Neural cell (in vitro differentiated cells): ENCODE results near the gene CDRT4. TPM values are rescaled to one million over a fixed set of nuclear protein-coding genes. Genes with fewer than 3 reads are reported as not detected.

ENCODE experiments used
- H2AFZ ChIP-seq: fragments of 200-600, 300-800 bp; sonication (generic), shearing (Covaris generic); 2 replicates; pipeline ENCODE4 v1.6.0; 2014; ENCODE audit warnings: low read depth, mild to moderate bottlenecking, antibody characterized with exemption, low read length, moderate library complexity
- H3F3A ChIP-seq: fragments of 200-600 bp; shearing (Covaris generic); 2 replicates; pipeline ENCODE4 v1.6.1; 2016; ENCODE audit warnings: mild to moderate bottlenecking, moderate library complexity, mixed read lengths, antibody characterized with exemption, low read length; ENCODE audit not compliant: insufficient read depth, poor library complexity, severe bottlenecking
- H3K27ac ChIP-seq: fragments of 200-600, 300-800 bp; sonication (generic), shearing (Covaris generic); 2 replicates; pipeline ENCODE4 v1.5.1; 2014; ENCODE audit warnings: mild to moderate bottlenecking, low read length, moderate library complexity
- H3K27me3 ChIP-seq: fragments of 300-800, 200-600 bp; sonication (generic), shearing (Covaris generic); 2 replicates; pipeline ENCODE4 v1.6.0; 2014; ENCODE audit warnings: mild to moderate bottlenecking, low read depth, low read length, moderate library complexity; ENCODE audit not compliant: insufficient read depth
- H3K36me3 ChIP-seq: fragments of 300-800, 200-600 bp; sonication (generic), shearing (Covaris generic); 2 replicates; pipeline ENCODE4 v1.5.1; 2014; ENCODE audit warnings: mild to moderate bottlenecking, antibody characterized with exemption, low read length, moderate library complexity; ENCODE audit not compliant: insufficient read depth
- H3K4me2 ChIP-seq: fragments of 300-800, 200-600 bp; sonication (generic), shearing (Covaris generic); 2 replicates; pipeline ENCODE4 v1.6.0; 2014; ENCODE audit warnings: mild to moderate bottlenecking, low read length
- H3K4me3 ChIP-seq: fragments of 300-800, 200-600 bp; sonication (generic), shearing (Covaris generic); 2 replicates; pipeline ENCODE4 v1.5.1; 2014; ENCODE audit warnings: mild to moderate bottlenecking, low read length, moderate library complexity
- H3K79me2 ChIP-seq: fragments of 200-600 bp; shearing (Covaris generic); replicated peaks from 2 replicates; pipeline ENCODE4 v1.6.0; 2014; ENCODE audit warnings: mild to moderate bottlenecking, low read length, moderate library complexity; ENCODE audit not compliant: insufficient read depth
- H3K9ac ChIP-seq: fragments of 300-800, 200-600 bp; sonication (generic), shearing (Covaris generic); 2 replicates; pipeline ENCODE4 v1.6.1; 2016; ENCODE audit warnings: mild to moderate bottlenecking, low read length, mixed read lengths
- H3K9me2 ChIP-seq: fragments of 200-600 bp; shearing (Covaris generic); 2 replicates; pipeline ENCODE4 v1.6.1; 2016; ENCODE audit warnings: mild to moderate bottlenecking, low read length, mixed read lengths; ENCODE audit not compliant: insufficient read depth
- H3K9me3 ChIP-seq: fragments of 200-600, 300-800 bp; sonication (generic), shearing (Covaris generic); 2 replicates; pipeline ENCODE4 v1.6.1; 2016; ENCODE audit warnings: mild to moderate bottlenecking, mixed run types, low read length, moderate library complexity, mixed read lengths
- H4K20me1 ChIP-seq: fragments of 200-600 bp; shearing (Covaris generic); 2 replicates; pipeline ENCODE4 v1.6.1; 2016; ENCODE audit warnings: mild to moderate bottlenecking, mixed run types; ENCODE audit not compliant: insufficient read depth
- CTCF ChIP-seq: fragments of 450-650 bp; IDR thresholded peaks from 2 replicates; pipeline ENCODE4 v1.5.1; 2014; ENCODE audit warnings: antibody characterized with exemption, mild to moderate bottlenecking, moderate library complexity; ENCODE audit not compliant: poor library complexity, severe bottlenecking
- EP300 ChIP-seq: fragments of 450-650 bp; conservative IDR thresholded peaks from 2 replicates; pipeline ENCODE4 v1.6.1; 2014; ENCODE audit warnings: antibody characterized with exemption, mild to moderate bottlenecking, moderate library complexity; ENCODE audit not compliant: poor library complexity, severe bottlenecking
- EZH2 ChIP-seq: fragments of 200-600, 300-800 bp; shearing (Covaris generic), sonication (generic); IDR thresholded peaks from 2 replicates; pipeline ENCODE4 v1.6.1; 2014; ENCODE audit warnings: antibody characterized with exemption, low read length, borderline replicate concordance, mild to moderate bottlenecking; ENCODE audit not compliant: insufficient read depth, poor library complexity, severe bottlenecking
- MXI1 ChIP-seq: fragments of 450-650 bp; conservative IDR thresholded peaks from 2 replicates; pipeline ENCODE4 v1.6.1; 2014; ENCODE audit warnings: antibody characterized with exemption, mild to moderate bottlenecking; ENCODE audit not compliant: poor library complexity, severe bottlenecking
- POLR2AphosphoS5 ChIP-seq: IDR thresholded peaks from 2 replicates; pipeline ENCODE4 v1.6.1; 2012
- RAD21 ChIP-seq: fragments of 450-650 bp; conservative IDR thresholded peaks from 2 replicates; pipeline ENCODE4 v1.6.1; 2014; ENCODE audit warnings: antibody characterized with exemption, mild to moderate bottlenecking, moderate library complexity
- REST ChIP-seq: IDR thresholded peaks from 2 replicates; pipeline ENCODE4 v1.6.1; 2012; ENCODE audit warnings: borderline replicate concordance
- SMC3 ChIP-seq: fragments of 450-650 bp; conservative IDR thresholded peaks from 2 replicates; pipeline ENCODE4 v1.6.1; 2014; ENCODE audit warnings: antibody characterized with exemption, mild to moderate bottlenecking, moderate library complexity; ENCODE audit not compliant: poor library complexity
- TAF1 ChIP-seq: IDR thresholded peaks from 2 replicates; pipeline ENCODE4 v1.6.1; 2012; ENCODE audit warnings: low read depth
- polyA plus RNA-seq: library from polyadenylated mRNA; depleted of rRNA; stranded (reverse); fragments of >200 nt; gene quantifications from 2 replicates; pipeline ENCODE4 v1.2.3, GENCODE V29; 2014

Gene CDRT4
- polyA plus RNA-seq, 1 donor from 2014 or later, result 22.5 TPM

DNA sequence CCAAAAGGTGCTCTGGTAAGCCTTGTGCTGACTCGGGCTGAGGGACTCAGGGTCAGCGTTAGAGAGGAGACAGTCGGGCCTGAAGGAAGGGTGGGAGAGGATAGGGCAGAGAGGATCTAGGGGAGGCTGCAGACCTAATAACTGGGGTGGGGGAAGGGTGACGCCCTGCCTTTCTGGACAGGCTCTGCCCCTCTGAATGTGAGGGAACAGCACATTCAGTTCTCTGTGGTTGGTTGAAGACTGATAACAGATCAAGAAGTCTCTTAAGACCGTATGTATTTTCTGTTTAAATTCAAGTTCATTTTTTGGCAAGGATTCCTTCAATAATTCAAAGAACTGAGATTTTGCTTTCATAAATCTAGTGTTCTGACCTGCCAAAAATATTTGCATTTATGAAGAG is 69.8 kb downstream of the CDRT4 start:
- no peaks in the 10 kb centered on the region for H3K79me2 ChIP-seq
- H4K20me1 ChIP-seq, result no peaks in the 10 kb centered on the region
- no peak overlapping the region for H3K4me2 ChIP-seq
- H3K27me3 ChIP-seq, result no peaks in the 10 kb centered on the region
- TF ChIP-seq EZH2 (no peak), CTCF (no peak), MXI1 (no peak), REST (no peak), RAD21 (no peak), TAF1 (no peak), EP300 (no peak), SMC3 (no peak), POLR2AphosphoS5 (no peak)
- H3K36me3 ChIP-seq, result no peaks in the 10 kb centered on the region
- no peak overlapping the region for H3K4me3 ChIP-seq
- H3K9me2 ChIP-seq, result no peaks in the 10 kb centered on the region
- H3K9me3 ChIP-seq, result no peaks in the 10 kb centered on the region
- no peaks in the 10 kb centered on the region for H3F3A ChIP-seq
- H2AFZ ChIP-seq, result no peak overlapping the region
- no peak overlapping the region for H3K9ac ChIP-seq
- H3K27ac ChIP-seq, result no peak overlapping the region

- Histone ChIP-seq H3K9ac (no peak overlapping the region), H3K9me3 (no peaks in the 10 kb centered on the region), H3K4me2 (no peak overlapping the region), H3K27me3 (no peaks in the 10 kb centered on the region), H3K79me2 (no peaks in the 10 kb centered on the region), H4K20me1 (no peaks in the 10 kb centered on the region), H3F3A (no peaks in the 10 kb centered on the region), H3K27ac (no peak overlapping the region), H2AFZ (no peak overlapping the region), H3K9me2 (no peaks in the 10 kb centered on the region), H3K4me3 (no peak overlapping the region), H3K36me3 (no peaks in the 10 kb centered on the region)
- TF ChIP-seq EP300, result no peak
- TF ChIP-seq RAD21, result no peak
- TF ChIP-seq EZH2, result no peak
- no peak for TF ChIP-seq SMC3
- no peak for TF ChIP-seq MXI1
- TF ChIP-seq POLR2AphosphoS5, result no peak
- TF ChIP-seq TAF1, result no peak
- no peak for TF ChIP-seq REST
- TF ChIP-seq CTCF, result no peak
Observed at GRCh38 chr17:15395091-15395490, 72.3 kb downstream of the CDRT4 start.
